ENCODE measurements around the gene CCDC28B.
A peak's percentile ranks its signal among the peaks of the same experiment; 100 is the strongest.
"Not testable (repeated sequence)": the region's sequence is repeated elsewhere in the genome, so short reads cannot be mapped to it uniquely, and the experiment has no call there.

CCDC28B gene

GRCh38 chr1:32200226-32201010 lies at the start of gene CCDC28B:
Gene CCDC28B (plus strand): TSS chr1:32200595. CDS start chr1:32201936, 1,341 bp downstream.
- DNase-seq = peak; percentile 67

- DNase-seq = no peak
Observed at GRCh38 chr1:32150847-32151246, 49.5 kb upstream of the CCDC28B start.

- DNase-seq = no peak
Observed at GRCh38 chr1:32151319-32151787, 49.0 kb upstream of the CCDC28B start.

- DNase-seq = no peak
Observed at GRCh38 chr1:32159189-32159588, 41.2 kb upstream of the CCDC28B start.

GRCh38 chr1:32163405-32163804 lies 37.0 kb upstream of the CCDC28B start:
- DNase-seq = no peak

GRCh38 chr1:32165633-32166032 lies 34.8 kb upstream of the CCDC28B start:
- DNase-seq = not testable (repeated sequence)

- no peak for DNase-seq
Observed at GRCh38 chr1:32170991-32171390, 29.4 kb upstream of the CCDC28B start.

- DNase-seq = no peak
Observed at GRCh38 chr1:32172621-32173245, 27.7 kb upstream of the CCDC28B start.

- no peak for DNase-seq
Observed at GRCh38 chr1:32178380-32179192, 21.8 kb upstream of the CCDC28B start.

GRCh38 chr1:32179193-32179442 lies 21.3 kb upstream of the CCDC28B start:
- no peak for DNase-seq

- peak; percentile 70 for DNase-seq
Observed at GRCh38 chr1:32179443-32180185, 20.8 kb upstream of the CCDC28B start, which contains the start of gene TXLNA. Gene TXLNA (plus strand): TSS chr1:32179675. CDS start chr1:32180346, 671 bp downstream.

- no peak for DNase-seq
Observed at GRCh38 chr1:32180186-32181060, 20.0 kb upstream of the CCDC28B start.

GRCh38 chr1:32181065-32181464 lies 19.3 kb upstream of the CCDC28B start:
- no peak for DNase-seq

- no peak for DNase-seq
Observed at GRCh38 chr1:32181563-32181962, 18.8 kb upstream of the CCDC28B start.

GRCh38 chr1:32182060-32182459 lies 18.3 kb upstream of the CCDC28B start:
- no peak for DNase-seq

GRCh38 chr1:32184650-32185049 lies 15.7 kb upstream of the CCDC28B start:
- DNase-seq = no peak

- no peak for DNase-seq
Observed at GRCh38 chr1:32186077-32186476, 14.3 kb upstream of the CCDC28B start.

GRCh38 chr1:32186491-32186890 lies 13.9 kb upstream of the CCDC28B start:
- no peak for DNase-seq

- no peak for DNase-seq
Observed at GRCh38 chr1:32187850-32188249, 12.5 kb upstream of the CCDC28B start.

GRCh38 chr1:32192220-32192948 lies 8.0 kb upstream of the CCDC28B start:
- DNase-seq = no peak

- no peak for DNase-seq
Observed at GRCh38 chr1:32194984-32195383, 5.4 kb upstream of the CCDC28B start.
